GM12878 (cell line): ENCODE data around the gene LRRC8B. TPM values are rescaled to one million over a fixed set of nuclear protein-coding genes. Genes with fewer than 3 reads are reported as not detected.
A peak's percentile ranks its signal among the peaks of the same experiment; 100 is the strongest.

Experiments used
- ATAC-seq: fragments of 200-7000 bp; cut with Tn5 transposase; 3 replicates; pipeline ENCODE4 v1.9.1; 2020; ENCODE audit warnings: mild to moderate bottlenecking, moderate library complexity
- BruUV-seq: library from RNA; stranded (reverse); fragments of 400-500 nt; replicated peaks from 2 replicates; lab custom pipeline; 2021; lab: Mats Ljungman, UMichigan
- CTCF ChIA-PET: fragments of 300-600 bp; sonication (Branson Sonifier 250); formaldehyde crosslinking; extraction: SDS; loops from one replicate; lab custom pipeline; 2021; ENCODE audit warnings: inconsistent platforms; lab: Yijun Ruan, JAX
- POLR2A ChIA-PET: fragments of 350-600 bp; formaldehyde crosslinking; extraction: SDS; loops from one replicate; lab custom pipeline; 2021; ENCODE audit warnings: inconsistent platforms; lab: Charles Lee
- RAD21 ChIA-PET: fragments of 300-600 bp; sonication (Branson Sonifier 250); formaldehyde crosslinking; loops from one replicate; lab custom pipeline; 2023; ENCODE audit warnings: antibody characterized with exemption; ENCODE audit not compliant: unreplicated experiment; lab: Charles Lee
- SMC1A ChIA-PET: fragments of 300-600 bp; sonication (Branson Sonifier 250); formaldehyde crosslinking; loops from one replicate; lab custom pipeline; 2023; ENCODE audit not compliant: unreplicated experiment, uncharacterized antibody; lab: Charles Lee
- DNase-seq: peaks from one replicate; pipeline ENCODE4 v3.0.0-alpha.2; 2011; ENCODE audit warnings: low read depth, low spot score
- FAIRE-seq: peaks from 3 replicates; lab custom pipeline; 2011; peaks lifted over from hg19 to GRCh38; lab: Jason Lieb, UNC
- H2AFZ ChIP-seq: 2 replicates; pipeline ENCODE4 v1.6.0; 2011; ENCODE audit warnings: low read depth, low read length, control low read depth; ENCODE audit not compliant: control insufficient read depth
- H3K27ac ChIP-seq: 2 replicates; pipeline ENCODE4 v1.5.1; 2011; ENCODE audit warnings: control low read depth; ENCODE audit not compliant: control insufficient read depth, insufficient read depth
- H3K27me3 ChIP-seq, 2 experiments: replicated peaks in 1 of 2; 2 replicates each; pipeline versions ENCODE4 v1.6.0 to v1.6.1; 2011; ENCODE audit warnings: low read length in 1 of 2; ENCODE audit not compliant: control insufficient read depth in 2 of 2, insufficient read depth in 2 of 2
- H3K36me3 ChIP-seq, 2 experiments: 2 replicates each; pipeline ENCODE4 v1.5.1; 2011; ENCODE audit warnings: low read length in 1 of 2; ENCODE audit not compliant: control insufficient read depth in 2 of 2, insufficient read depth in 2 of 2
- H3K4me1 ChIP-seq: 2 replicates; pipeline ENCODE4 v1.6.1; 2011; ENCODE audit warnings: mild to moderate bottlenecking, low read length, moderate library complexity, mixed read lengths; ENCODE audit not compliant: control insufficient read depth, insufficient read depth
- H3K4me2 ChIP-seq: 2 replicates; pipeline ENCODE4 v1.6.0; 2011; ENCODE audit warnings: control low read depth; ENCODE audit not compliant: control insufficient read depth, insufficient read depth
- H3K4me3 ChIP-seq: fragments of 200-600 bp; sonication (generic); 2 replicates; pipeline ENCODE4 v1.5.1; 2016
- H3K79me2 ChIP-seq: 2 replicates; pipeline ENCODE4 v1.6.0; 2011; ENCODE audit warnings: low read length; ENCODE audit not compliant: control insufficient read depth, insufficient read depth
- H3K9ac ChIP-seq: 2 replicates; pipeline ENCODE4 v1.8.0; 2011; ENCODE audit warnings: low read length, control low read depth, mixed read lengths; ENCODE audit not compliant: control insufficient read depth, insufficient read depth
- H3K9me3 ChIP-seq: replicated peaks from 3 replicates; pipeline ENCODE4 v1.5.1; 2011; ENCODE audit warnings: mild to moderate bottlenecking, low read length; ENCODE audit not compliant: control insufficient read depth, insufficient read depth
- H4K20me1 ChIP-seq: 2 replicates; pipeline ENCODE4 v1.6.0; 2011; ENCODE audit not compliant: control insufficient read depth, insufficient read depth
- ATF7 ChIP-seq: fragments of 450-650 bp; IDR thresholded peaks from 2 replicates; pipeline ENCODE4 v1.6.1; 2016; ENCODE audit warnings: low read depth, mild to moderate bottlenecking
- BCLAF1 ChIP-seq: fragments of 450-650 bp; IDR thresholded peaks from 2 replicates; pipeline ENCODE4 v1.6.1; 2017; ENCODE audit warnings: antibody characterized with exemption, mild to moderate bottlenecking, moderate library complexity
- CHD1 ChIP-seq: IDR thresholded peaks from 2 replicates; pipeline ENCODE4 v1.6.1; 2012; ENCODE audit warnings: low read depth, low read length, improper control_type of control experiment
- CTCF ChIP-seq, 3 experiments: IDR thresholded peaks in 2 of 3; conservative IDR thresholded peaks in 1 of 3; 2 replicates each; pipeline ENCODE4 v1.5.1; 2011; ENCODE audit warnings: low read depth in 3 of 3, low read length in 3 of 3, mild to moderate bottlenecking in 3 of 3, control low read depth in 2 of 3, moderate library complexity in 2 of 3, inconsistent platforms in 1 of 3, mixed read lengths in 1 of 3; ENCODE audit not compliant: control insufficient read depth in 2 of 3, insufficient read depth in 1 of 3; ENCODE audit errors: extremely low read depth in 1 of 3
- ZBTB40 ChIP-seq: fragments of 450-650 bp; IDR thresholded peaks from 2 replicates; pipeline ENCODE4 v1.6.1; 2016; ENCODE audit warnings: mild to moderate bottlenecking, moderate library complexity, borderline replicate concordance
- ZNF687 ChIP-seq: fragments of 450-650 bp; IDR thresholded peaks from 2 replicates; pipeline ENCODE4 v1.6.1; 2017; ENCODE audit warnings: mild to moderate bottlenecking, moderate library complexity
- WGBS: methylation state at CpG from one replicate; pipeline ENCODE4 v1.1.6; 2016; ENCODE audit warnings: low lambda C conversion rate; ENCODE audit not compliant: insufficient replicate concordance, insufficient coverage; ENCODE audit errors: missing lambda C conversion rate; 5-methylcytosine and 5-hydroxymethylcytosine counted together
- in situ Hi-C: fragments of 300-500 bp; cut with MboI; formaldehyde crosslinking; loops from 9 replicates; pipeline ENCODE4 v1.14.3; 2018; ENCODE audit warnings: mixed read lengths
- intact Hi-C: fragments of 100-400 bp; cut with micrococcal nuclease; formaldehyde crosslinking; loops from one replicate; pipeline ENCODE4 v1.14.2; 2022; ENCODE audit not compliant: unreplicated experiment
- polyA plus RNA-seq, 11 experiments: library from polyadenylated mRNA; depleted of rRNA in 4 of 11; unstranded in 6 of 11; stranded (reverse) in 5 of 11; fragments of >200 nt; fragmentation: Nextera tagmentation in 4 of 11; fragmentation: Illumina TruSeq in 1 of 11; extraction: Ambion mirVana in 4 of 11; extraction: Trizol in 1 of 11; gene quantifications; 1 replicate in 1 of 11; 2 replicates in 10 of 11; pipeline versions ENCODE4 v1.2.1 to v1.2.3, GENCODE V29; 2011 to 2016; ENCODE audit warnings: inconsistent platforms in 2 of 11, missing spikeins in 2 of 11, low read depth in 1 of 11
- total RNA-seq, 4 experiments: library from RNA; depleted of rRNA in 3 of 4; stranded (reverse); fragments of >200 nt in 3 of 4; fragmentation: Illumina TruSeq in 1 of 4; extraction: Trizol in 1 of 4; gene quantifications; 2 replicates each; pipeline versions ENCODE4 v1.2.1 to v1.2.3, GENCODE V29; 2013 to 2021

LRRC8B gene
- total and polyA plus RNA-seq, 10 of the 15 experiments (the other 5 are each of a cell fraction or from before 2014, with no cell fraction given): 1.3 to 9.2 (median 5.4) TPM

GRCh38 chr1:89598450-89599331, 74.1 kb downstream of the LRRC8B start:
- Histone ChIP-seq H2AFZ (no peak overlapping the region), H3K9me3 (no peaks in the 10 kb centered on the region), H3K27ac (no peak overlapping the region), H3K27me3 (no peaks in the 10 kb centered on the region), H3K4me3 (no peak overlapping the region), H3K4me2 (no peak overlapping the region), H3K36me3 (no peaks in the 10 kb centered on the region), H4K20me1 (no peaks in the 10 kb centered on the region; the same call in 1 of the 2 replicates), H3K9ac (no peak overlapping the region), H3K79me2 (no peaks in the 10 kb centered on the region), H3K4me1 (peaks cover 9% of the 10 kb centered on the region)
- FAIRE-seq (no peak), ATAC-seq (peak; percentile 88), DNase-seq (no peak)
- 68% methylated on average over 5 of the region's 5 CpGs for WGBS
- intact Hi-C loops (loop anchor here (1.0 to 2.0 kb wide), 3 partner anchors 74 to 115 kb away; partner anchors contain the start of gene LRRC8B), in situ Hi-C loops (loop anchor here (5.0 kb wide), 1 partner anchor 81 kb away; no protein-coding TSS in a partner anchor)
- ChIA-PET CTCF (interaction anchor here (0.7 to 10.6 kb wide), 14 partner anchors 10 to 390 kb away, joined by 3 to 80 read pairs (median 4); partner anchors contain the start of gene LRRC8C), SMC1A (interaction anchor here (0.7 to 13.0 kb wide), 11 partner anchors 14 to 163 kb away, joined by 3 to 124 read pairs (median 7); no protein-coding TSS in a partner anchor), POLR2A (no interaction called here), RAD21 (interaction anchor here (1.0 to 3.2 kb wide), 4 partner anchors 13 to 183 kb away, joined by 3 to 22 read pairs (median 10); no protein-coding TSS in a partner anchor)
- no TSS peak for BruUV-seq
- no peak for TF ChIP-seq BCLAF1
- no peak for TF ChIP-seq ZBTB40
- 0 out of 2 replicates have a peak, but pooled peaks have one; percentile 11 for TF ChIP-seq ATF7
- TF ChIP-seq ZNF687: no peak
- peak; percentile 53 to 62 (median 56) for TF ChIP-seq CTCF (IDR thresholded peaks at IDR 0.05 in 2 of 3, conservative IDR thresholded peaks at IDR 0.05 in 1 of 3; ENCODE audit: control insufficient read depth in 2 of 3, extremely low read depth in 1 of 3, insufficient read depth in 1 of 3, low read depth in 3 of 3, low read length in 3 of 3)
- TF ChIP-seq CHD1: no peak
